Stomach (tissue), 4 donors: Measurements from ENCODE around the gene AAMP.

ENCODE experiments used
- CTCF ChIP-seq, 7 experiments: fragments of 450-650 bp in 4 of 7; fragments of 200-600 bp in 3 of 7; sonication (generic) in 3 of 7; IDR thresholded peaks; one replicate each; pipeline ENCODE4 v1.5.1; 2016 to 2019; ENCODE audit warnings: antibody characterized with exemption in 7 of 7, control low read depth in 2 of 7, mild to moderate bottlenecking in 1 of 7
- EP300 ChIP-seq: sonication (generic); formaldehyde crosslinking; IDR thresholded peaks from one replicate; pipeline ENCODE4 v1.6.1; 2017; ENCODE audit warnings: antibody characterized with exemption
- POLR2A ChIP-seq, 4 donors: fragments of 450-650 bp; IDR thresholded peaks; one replicate each; pipeline ENCODE4 v1.6.1; 2016; ENCODE audit warnings: antibody characterized with exemption in 4 of 4, control low read depth in 2 of 4, mild to moderate bottlenecking in 1 of 4, moderate library complexity in 1 of 4

GRCh38 chr2:218256612-218257350 is 13.2 kb downstream of the AAMP start:
- TF ChIP-seq CTCF (IDR thresholded peaks at IDR 0.05) (no peak), POLR2A (IDR thresholded peaks at IDR 0.05) (no peak), EP300 (no peak)
